Activated T-cell treated with anti-CD3 and anti-CD28 coated beads for 1 hour (primary cell): ENCODE data around the gene RCVRN.
"Not testable (repeated sequence)": the region's sequence is repeated elsewhere in the genome, so short reads cannot be mapped to it uniquely, and the experiment has no call there.

ENCODE experiments used
- DNase-seq: peaks from one replicate; pipeline ENCODE4 v3.0.0-alpha.2; 2020; ENCODE audit warnings: low read depth

Gene RCVRN

GRCh38 chr17:9922012-9922848, 17.2 kb upstream of the RCVRN start:
- no peak for DNase-seq

- not testable (repeated sequence) for DNase-seq
Measured at GRCh38 chr17:9921216-9921615, 16.1 kb upstream of the RCVRN start.

- no peak for DNase-seq
Measured at GRCh38 chr17:9918804-9919352, 13.8 kb upstream of the RCVRN start.

GRCh38 chr17:9918352-9918751, 13.3 kb upstream of the RCVRN start:
- no peak for DNase-seq

- no peak for DNase-seq
Measured at GRCh38 chr17:9917801-9918200, 12.7 kb upstream of the RCVRN start.

GRCh38 chr17:9917131-9917530, 12.1 kb upstream of the RCVRN start:
- no peak for DNase-seq

- DNase-seq, result no peak
Measured at GRCh38 chr17:9916108-9916507, 11.0 kb upstream of the RCVRN start.

- DNase-seq, result no peak
Measured at GRCh38 chr17:9913476-9913875, 8.4 kb upstream of the RCVRN start.

GRCh38 chr17:9912121-9913099, 7.3 kb upstream of the RCVRN start:
- DNase-seq, result no peak

GRCh38 chr17:9911089-9911488, 6.0 kb upstream of the RCVRN start:
- no peak for DNase-seq

- DNase-seq, result no peak
Measured at GRCh38 chr17:9908649-9909042, 3.6 kb upstream of the RCVRN start.

GRCh38 chr17:9907883-9908648, 3.0 kb upstream of the RCVRN start:
- no peak for DNase-seq

- DNase-seq, result no peak
Measured at GRCh38 chr17:9907131-9907530, 2.1 kb upstream of the RCVRN start.

- no peak for DNase-seq
Measured at GRCh38 chr17:9906616-9907015, 1.5 kb upstream of the RCVRN start.

GRCh38 chr17:9905902-9906301, 831 bp upstream of the RCVRN start:
- DNase-seq, result no peak

- DNase-seq, result no peak
Measured at GRCh38 chr17:9904277-9905077, 594 bp downstream of the RCVRN start.

- no peak for DNase-seq
Measured at GRCh38 chr17:9902120-9902519, 3.0 kb downstream of the RCVRN start.

GRCh38 chr17:9900784-9901183, 4.3 kb downstream of the RCVRN start:
- DNase-seq, result no peak

- no peak for DNase-seq
Measured at GRCh38 chr17:9900044-9900594, 5.0 kb downstream of the RCVRN start.

GRCh38 chr17:9899280-9900043, 5.6 kb downstream of the RCVRN start:
- no peak for DNase-seq
